Omental fat pad (tissue), 4 donors: Measurements from ENCODE around the gene PARP4. TPM values are rescaled to one million over a fixed set of nuclear protein-coding genes. Genes with fewer than 3 reads are reported as not detected.
A peak's percentile ranks its signal among the peaks of the same experiment; 100 is the strongest.
"Not testable (repeated sequence)": the region's sequence is repeated elsewhere in the genome, so short reads cannot be mapped to it uniquely, and the experiment has no call there.

ENCODE experiments used
- ATAC-seq: fragments of 150-250 bp; one replicate; pipeline ENCODE4 v1.9.1; 2016; ENCODE audit warnings: mild to moderate bottlenecking, moderate library complexity; ENCODE audit not compliant: low FRiP score
- DNase-seq: peaks from one replicate; pipeline ENCODE4 v3.0.0-alpha.2; 2019; ENCODE audit warnings: low spot score
- CTCF ChIP-seq, 3 donors: fragments of 450-650 bp; IDR thresholded peaks; one replicate each; pipeline ENCODE4 v1.5.1; 2016 to 2017; ENCODE audit warnings: antibody characterized with exemption in 3 of 3, mild to moderate bottlenecking in 3 of 3, moderate library complexity in 2 of 3
- total RNA-seq, 4 donors: library from RNA; depleted of rRNA; stranded (reverse); fragments of >200 nt; gene quantifications; one replicate each; pipeline ENCODE4 v1.1.0, GENCODE V29; 2016

The PARP4 gene
- total RNA-seq, 4 donors from 2014 or later = 44.1 to 59.0 (median 51.3) TPM

GRCh38 chr13:24503379-24503696 is 9.2 kb downstream of the PARP4 start:
- no peak for DNase-seq
- no peak for TF ChIP-seq CTCF (IDR thresholded peaks at IDR 0.05)
- ATAC-seq = no peak

GRCh38 chr13:24502533-24503378 is 9.8 kb downstream of the PARP4 start:
- DNase-seq = no peak
- peak; percentile 82 for ATAC-seq
- TF ChIP-seq CTCF (IDR thresholded peaks at IDR 0.05) = no peak

- peak; percentile 89 for ATAC-seq
- no peak for TF ChIP-seq CTCF (IDR thresholded peaks at IDR 0.05)
Measured at GRCh38 chr13:24500977-24501376, 11.6 kb downstream of the PARP4 start.

GRCh38 chr13:24497742-24498141 is 14.8 kb downstream of the PARP4 start:
- DNase-seq (no peak), ATAC-seq (no peak)
- TF ChIP-seq CTCF (IDR thresholded peaks at IDR 0.05) = no peak

More at GRCh38 chr13:24500977-24501376, 11.6 kb downstream of the PARP4 start:
- no peak for DNase-seq

- DNase-seq, ATAC-seq: not testable (repeated sequence)
Measured at GRCh38 chr13:24496295-24496694, 16.3 kb downstream of the PARP4 start.

GRCh38 chr13:24495151-24495729 is 17.3 kb downstream of the PARP4 start:
- no peak for TF ChIP-seq CTCF (IDR thresholded peaks at IDR 0.05)
- DNase-seq = no peak
- no peak for ATAC-seq

- TF ChIP-seq CTCF (IDR thresholded peaks at IDR 0.05) = no peak
- ATAC-seq = no peak
Measured at GRCh38 chr13:24493356-24493755, 19.2 kb downstream of the PARP4 start.

More at GRCh38 chr13:24493356-24493755, 19.2 kb downstream of the PARP4 start:
- DNase-seq = no peak
